GM13977 (cell line): Measurements from ENCODE around the gene KRT14.
"Not testable (repeated sequence)": the region's sequence is repeated elsewhere in the genome, so short reads cannot be mapped to it uniquely, and the experiment has no call there.

ENCODE experiments used
- DNase-seq: peaks from one replicate; pipeline ENCODE4 v3.0.0; 2012; ENCODE audit warnings: low spot score
- in situ Hi-C: fragments of 300-500 bp; cut with MboI; formaldehyde crosslinking; loops from one replicate; pipeline ENCODE4 v1.12.0; 2022; ENCODE audit warnings: low sequenced_read_pairs, low pct_unique_long_range_greater_than_20kb, mixed read lengths, inconsistent platforms; ENCODE audit not compliant: unreplicated experiment
- TF ChIP-seq, protein P1 (sequence below): IDR thresholded peaks from 2 replicates; pipeline ENCODE4 v1.5.1; 2012; ENCODE audit warnings: mild to moderate bottlenecking, control low read depth; ENCODE audit not compliant: insufficient read depth; ENCODE audit errors: extremely low read depth, missing control alignments

KRT14 gene

GRCh38 chr17:41589301-41589700 lies 2.6 kb upstream of the KRT14 start:
- in situ Hi-C loops, result loop anchor here (25.0 kb wide), 1 partner anchor 102 kb away; the partner anchor contains the start of genes KRT35 and KRT36
- TF ChIP-seq, protein P1, sequence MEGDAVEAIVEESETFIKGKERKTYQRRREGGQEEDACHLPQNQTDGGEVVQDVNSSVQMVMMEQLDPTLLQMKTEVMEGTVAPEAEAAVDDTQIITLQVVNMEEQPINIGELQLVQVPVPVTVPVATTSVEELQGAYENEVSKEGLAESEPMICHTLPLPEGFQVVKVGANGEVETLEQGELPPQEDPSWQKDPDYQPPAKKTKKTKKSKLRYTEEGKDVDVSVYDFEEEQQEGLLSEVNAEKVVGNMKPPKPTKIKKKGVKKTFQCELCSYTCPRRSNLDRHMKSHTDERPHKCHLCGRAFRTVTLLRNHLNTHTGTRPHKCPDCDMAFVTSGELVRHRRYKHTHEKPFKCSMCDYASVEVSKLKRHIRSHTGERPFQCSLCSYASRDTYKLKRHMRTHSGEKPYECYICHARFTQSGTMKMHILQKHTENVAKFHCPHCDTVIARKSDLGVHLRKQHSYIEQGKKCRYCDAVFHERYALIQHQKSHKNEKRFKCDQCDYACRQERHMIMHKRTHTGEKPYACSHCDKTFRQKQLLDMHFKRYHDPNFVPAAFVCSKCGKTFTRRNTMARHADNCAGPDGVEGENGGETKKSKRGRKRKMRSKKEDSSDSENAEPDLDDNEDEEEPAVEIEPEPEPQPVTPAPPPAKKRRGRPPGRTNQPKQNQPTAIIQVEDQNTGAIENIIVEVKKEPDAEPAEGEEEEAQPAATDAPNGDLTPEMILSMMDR, result no peak
- no peak for DNase-seq

DNA sequence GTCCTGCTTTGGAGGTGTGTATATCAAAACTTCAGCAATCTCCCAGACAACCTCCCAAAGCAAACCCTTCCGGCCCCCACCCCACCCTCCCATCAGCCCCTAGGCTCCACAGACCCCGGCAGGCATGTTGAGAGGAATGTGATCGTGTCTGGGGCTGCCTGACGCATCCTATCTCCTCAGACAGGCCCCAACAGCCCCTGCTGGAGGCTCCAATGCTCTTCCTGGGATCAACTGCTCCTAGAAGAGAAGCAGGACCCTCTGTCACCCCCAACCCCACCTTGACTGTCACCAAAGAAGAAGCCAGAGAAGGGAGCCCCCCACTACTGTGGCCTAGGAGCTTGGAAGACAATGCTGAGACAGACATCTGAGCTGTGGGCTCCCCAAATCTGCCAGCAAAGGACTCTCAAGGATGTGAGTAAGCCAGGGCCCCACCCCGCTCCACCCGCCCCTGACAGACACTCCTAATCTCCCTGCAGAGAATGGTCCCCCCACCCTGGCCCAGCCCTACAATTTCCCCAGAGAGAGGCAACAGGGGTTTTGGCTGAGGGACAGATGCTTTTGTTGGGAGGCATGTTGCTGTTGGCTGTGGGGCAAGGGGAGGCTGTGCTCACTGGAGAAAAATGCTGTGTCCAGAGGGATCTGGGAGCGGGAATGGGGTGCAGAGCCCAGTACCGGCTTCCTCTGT lies 1.6 kb upstream of the KRT14 start:
- DNase-seq, result no peak
- in situ Hi-C loops, result loop anchor here (25.0 kb wide), 1 partner anchor 101 kb away; the partner anchor contains the start of genes KRT35 and KRT36
- TF ChIP-seq, protein P1, result no peak

DNA sequence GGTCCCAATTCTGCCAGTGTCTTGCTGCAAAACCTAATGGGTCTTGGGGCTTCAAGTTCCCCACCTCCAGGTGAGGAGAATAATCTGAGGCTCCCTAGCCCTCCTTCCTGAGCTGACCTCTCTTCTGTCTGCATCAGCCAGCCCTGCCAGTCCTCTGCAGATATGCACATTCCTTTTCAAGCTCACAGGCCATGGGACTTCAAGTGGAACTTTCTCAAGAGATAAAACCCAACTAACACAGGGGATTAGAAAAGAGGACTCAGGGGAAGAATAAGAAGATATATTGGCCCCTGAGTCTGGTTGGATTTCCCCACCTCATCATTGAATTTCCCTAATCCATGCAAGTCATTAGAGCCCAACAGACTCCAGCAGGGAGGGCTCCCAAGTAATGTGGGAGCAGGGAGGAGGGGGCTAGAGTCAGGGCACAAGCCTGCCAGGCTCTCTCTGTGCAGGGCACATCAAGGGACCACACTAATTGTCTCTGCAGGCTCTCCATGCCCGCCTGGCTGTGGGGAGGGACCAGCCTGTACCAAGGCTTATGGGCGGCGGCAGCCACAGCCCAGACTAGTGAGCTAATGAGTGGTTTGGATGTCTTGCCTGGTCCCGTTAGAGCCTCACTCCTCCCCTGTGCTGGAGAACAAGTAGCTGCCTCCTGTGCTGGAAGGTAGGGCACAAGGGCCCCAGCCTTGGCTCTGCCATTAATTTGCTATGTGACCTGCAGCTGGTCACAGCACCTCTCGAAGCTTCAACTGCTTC lies 1.2 kb downstream of the KRT14 start:
- no peak for DNase-seq
- in situ Hi-C loops, result loop anchor here (25.0 kb wide), 1 partner anchor 98 kb away; the partner anchor contains the start of genes KRT35 and KRT36
- TF ChIP-seq, protein P1, result no peak

GRCh38 chr17:41584331-41584927 lies 2.3 kb downstream of the KRT14 start:
- in situ Hi-C loops, result loop anchor here (25.0 kb wide), 1 partner anchor 97 kb away; the partner anchor contains the start of genes KRT35 and KRT36
- DNase-seq, result not testable (repeated sequence)

DNA sequence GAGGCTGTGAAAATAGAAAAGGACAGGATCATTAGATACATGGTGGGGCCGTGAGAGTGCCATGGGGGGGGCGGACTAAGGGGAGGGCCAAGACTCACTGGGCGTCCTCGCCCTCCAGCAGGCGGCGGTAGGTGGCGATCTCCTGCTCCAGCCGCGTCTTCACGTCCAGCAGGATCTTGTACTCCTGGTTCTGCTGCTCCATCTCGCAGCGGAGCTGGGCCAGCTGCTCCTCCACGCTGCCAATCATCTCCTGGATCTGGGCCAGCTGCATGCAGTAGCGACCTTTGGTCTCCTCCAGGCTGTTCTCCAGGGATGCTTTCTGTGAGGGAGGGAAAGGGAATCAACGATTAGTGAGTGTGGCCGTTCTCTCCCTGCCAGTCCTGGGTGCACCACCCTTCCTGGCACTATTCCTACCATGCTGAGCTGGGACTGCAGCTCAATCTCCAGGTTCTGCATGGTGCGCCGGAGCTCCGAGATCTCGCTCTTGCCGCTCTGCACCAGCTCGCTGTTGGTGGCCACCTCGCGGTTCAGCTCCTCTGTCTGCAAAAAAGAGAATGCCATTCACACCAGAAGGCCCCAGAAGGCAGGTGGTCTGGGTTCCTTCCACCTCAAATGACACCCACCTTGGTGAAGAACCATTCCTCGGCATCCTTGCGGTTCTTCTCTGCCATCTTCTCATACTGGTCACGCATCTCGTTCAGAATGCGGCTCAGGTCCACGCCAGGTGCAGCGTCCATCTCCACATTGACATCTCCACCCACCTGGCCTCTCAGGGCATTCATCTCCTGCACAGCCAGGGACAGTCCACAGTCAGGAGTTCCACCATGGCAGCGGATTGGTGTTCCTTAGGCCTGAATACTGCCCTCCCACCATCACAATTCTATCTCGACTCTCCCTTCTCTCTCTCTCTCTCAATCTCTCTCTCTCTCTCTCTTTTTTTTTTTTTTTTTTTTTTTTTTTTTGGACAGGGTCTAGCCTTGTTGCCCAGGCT lies 3.3 kb downstream of the KRT14 start:
- TF ChIP-seq, protein P1, result no peak
- in situ Hi-C loops, result loop anchor here (25.0 kb wide), 1 partner anchor 96 kb away; the partner anchor contains the start of genes KRT35 and KRT36
- no peak for DNase-seq

DNA sequence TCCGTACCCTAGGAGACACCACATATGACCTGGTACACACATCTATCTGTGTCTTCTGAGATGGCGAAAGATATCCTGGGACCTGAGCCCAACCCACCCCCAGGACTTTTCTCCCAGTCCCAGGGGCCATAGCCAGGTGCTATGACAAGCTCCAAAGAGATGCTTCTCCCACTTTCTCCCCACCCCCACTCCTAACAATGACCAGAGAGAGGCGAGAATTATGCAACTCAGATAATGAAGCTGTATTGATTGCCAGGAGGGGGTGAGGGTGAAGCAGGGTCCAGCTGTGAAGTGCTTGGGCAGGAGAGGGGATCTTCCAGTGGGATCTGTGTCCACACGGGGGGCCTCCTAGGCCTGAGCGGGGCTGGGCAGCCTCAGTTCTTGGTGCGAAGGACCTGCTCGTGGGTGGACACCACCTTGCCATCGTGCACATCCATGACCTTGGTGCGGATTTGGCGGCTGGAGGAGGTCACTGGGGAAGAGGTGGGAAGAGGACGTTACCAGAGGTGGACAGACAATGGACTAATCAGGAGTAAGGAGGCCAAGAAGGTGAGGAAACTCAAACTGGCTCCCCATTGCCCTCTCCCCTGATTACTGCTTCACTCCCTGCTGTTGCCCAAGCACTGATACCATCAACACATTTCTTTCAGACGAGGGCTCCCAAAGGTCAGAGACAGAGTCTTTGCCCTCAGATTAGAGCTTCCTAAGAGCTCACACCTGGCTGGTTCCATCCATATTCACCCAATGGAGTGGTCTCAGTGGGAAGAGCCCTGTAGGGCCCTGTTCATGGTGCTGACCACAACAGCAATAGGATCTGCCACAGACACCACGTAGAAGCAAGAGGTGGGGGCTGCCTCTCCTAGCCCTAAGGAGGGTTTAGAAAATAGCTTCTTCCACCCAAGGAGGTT lies 4.4 kb downstream of the KRT14 start:
- in situ Hi-C loops, result loop anchor here (25.0 kb wide), 1 partner anchor 95 kb away; the partner anchor contains the start of genes KRT35 and KRT36
- not testable (repeated sequence) for DNase-seq
